HG03066 (cell line): ENCODE measurements around the gene ABCD1.

Experiments
- ATAC-seq: cut with Tn5 transposase; IDR thresholded peaks from one replicate; pipeline ENCODE4 v1.9.1; 2021; ENCODE audit warnings: low read depth; ENCODE audit not compliant: unreplicated experiment

The ABCD1 gene

DNA sequence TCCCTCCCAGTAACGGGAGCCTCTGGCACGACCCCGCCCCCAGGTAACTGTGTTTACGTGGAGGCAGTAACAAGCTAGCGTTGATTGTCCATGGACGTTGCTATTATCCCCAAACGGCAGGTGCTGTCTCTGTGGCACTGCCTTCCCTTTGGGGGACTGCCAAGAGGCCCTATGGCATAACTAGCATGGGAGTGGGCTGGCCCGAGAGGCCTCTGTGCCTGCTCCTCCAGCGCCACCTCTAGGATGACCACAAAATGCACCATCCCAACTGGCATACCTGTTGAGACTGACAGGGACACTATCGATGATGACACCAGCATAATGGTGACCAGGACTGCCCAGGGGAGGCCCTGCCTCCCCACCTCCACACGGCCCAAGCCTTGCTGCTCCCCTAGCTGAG is 57.7 kb downstream of the ABCD1 start:
- ATAC-seq: no peak

DNA sequence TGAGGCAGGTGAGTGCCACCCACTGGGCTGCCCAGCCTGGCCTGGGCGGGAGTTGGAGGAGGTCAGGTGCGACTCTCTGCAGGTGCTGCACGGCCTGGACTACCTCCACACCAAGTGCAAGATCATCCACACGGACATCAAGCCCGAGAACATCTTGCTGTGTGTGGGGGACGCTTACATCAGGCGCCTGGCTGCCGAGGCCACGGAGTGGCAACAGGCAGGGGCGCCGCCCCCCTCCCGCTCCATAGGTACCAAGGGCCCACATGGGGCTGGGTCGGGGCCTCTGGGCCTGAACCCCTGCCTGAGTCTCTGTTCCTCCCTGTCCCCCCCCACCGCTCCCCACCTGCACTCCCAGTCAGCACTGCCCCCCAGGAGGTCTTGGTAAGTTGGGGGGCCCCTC is 58.2 kb downstream of the ABCD1 start:
- ATAC-seq: no peak

DNA sequence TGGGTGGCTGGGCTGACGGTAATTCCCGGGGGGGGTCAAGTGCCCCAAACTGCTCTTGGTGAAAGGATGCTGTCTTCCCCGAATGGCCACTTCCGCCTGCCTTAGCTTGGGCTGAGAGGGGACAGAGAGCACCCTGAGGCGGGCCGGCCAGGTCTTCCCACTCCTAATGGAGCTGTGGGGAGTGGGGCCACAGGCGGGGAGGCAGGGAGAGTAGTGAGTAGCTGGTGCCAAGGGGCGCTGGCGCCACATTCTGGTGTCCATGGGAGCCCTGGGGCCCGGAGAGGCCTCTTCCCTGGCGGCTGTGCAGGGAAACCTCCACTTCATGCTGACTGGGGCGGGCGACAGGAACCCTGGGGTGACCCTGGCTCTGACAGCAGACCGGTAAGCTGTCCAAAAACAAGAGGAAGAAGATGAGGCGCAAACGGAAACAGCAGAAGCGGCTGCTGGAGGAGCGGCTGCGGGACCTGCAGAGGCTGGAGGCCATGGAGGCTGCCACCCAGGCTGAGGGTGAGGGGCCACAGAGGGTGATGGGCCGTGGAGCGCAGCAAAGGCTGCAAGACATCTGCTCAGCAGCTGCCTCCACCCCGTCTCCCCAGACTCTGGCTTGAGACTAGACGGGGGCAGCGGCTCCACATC is 58.8 kb downstream of the ABCD1 start:
- ATAC-seq: no peak

DNA sequence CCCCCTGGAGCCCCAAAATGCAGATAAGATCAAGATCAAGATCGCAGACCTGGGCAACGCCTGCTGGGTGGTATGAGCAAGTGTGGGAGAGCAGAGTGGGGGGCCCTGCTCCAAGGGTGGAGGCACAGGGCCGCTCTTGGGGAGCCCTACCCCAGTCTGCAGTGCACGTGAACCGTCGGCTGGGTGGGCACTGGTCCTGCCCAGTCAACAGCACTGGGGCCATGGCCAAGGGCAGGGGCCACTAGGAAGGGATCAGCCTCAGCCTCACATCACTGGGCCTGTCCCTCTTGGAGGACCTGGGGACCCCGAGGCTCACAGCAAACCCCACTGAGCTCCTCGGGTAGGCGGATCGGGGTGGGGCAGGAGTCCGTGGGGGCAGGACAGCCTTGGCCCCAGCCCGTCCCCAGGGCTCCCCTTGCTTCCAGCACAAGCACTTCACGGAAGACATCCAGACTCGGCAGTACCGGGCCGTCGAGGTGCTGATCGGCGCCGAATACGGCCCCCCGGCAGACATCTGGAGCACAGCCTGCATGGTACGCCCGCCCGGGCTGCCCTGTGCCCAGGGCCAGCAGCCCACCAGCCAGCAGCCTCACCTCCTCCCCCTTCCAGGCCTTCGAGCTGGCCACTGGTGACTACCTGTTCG is 59.8 kb downstream of the ABCD1 start:
- no peak for ATAC-seq

DNA sequence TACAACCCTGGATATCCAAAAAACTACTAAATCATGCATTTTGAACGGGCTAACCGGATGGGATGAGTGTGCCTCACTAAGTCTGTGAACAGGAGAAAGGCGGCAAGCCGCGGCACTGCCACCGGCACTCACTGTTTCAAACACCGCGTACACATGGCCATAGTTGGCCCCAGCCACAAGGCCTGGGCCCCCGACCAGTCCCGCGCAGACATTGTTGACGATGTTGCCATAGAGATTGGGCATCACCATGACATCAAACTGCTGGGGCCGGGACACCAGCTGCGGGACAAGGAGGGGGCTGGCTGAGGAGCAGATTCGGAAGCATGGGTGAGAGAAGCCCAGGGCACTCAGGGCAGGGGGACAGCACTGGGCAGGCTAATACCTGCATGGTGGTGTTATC is 62.0 kb downstream of the ABCD1 start:
- ATAC-seq: no peak

DNA sequence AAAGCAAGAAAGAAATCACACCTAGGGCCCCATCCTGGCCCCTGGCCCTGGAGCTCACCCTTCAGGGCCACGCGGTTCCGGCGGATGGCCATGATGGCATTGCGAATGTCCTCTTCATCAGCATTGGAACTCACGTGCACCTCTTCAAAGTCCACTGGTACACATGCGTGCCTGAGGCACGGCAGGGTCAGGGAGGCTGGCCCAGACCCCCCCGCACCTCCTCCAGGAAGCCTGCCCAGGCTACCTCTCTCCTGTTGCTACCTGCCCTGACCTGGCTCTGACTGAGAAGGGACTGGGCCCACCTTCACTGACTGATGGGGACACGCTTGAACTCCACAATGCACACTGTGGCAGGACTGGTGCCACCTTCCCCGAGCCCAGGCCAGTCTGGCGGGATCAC is 65.0 kb downstream of the ABCD1 start:
- ATAC-seq: no peak

DNA sequence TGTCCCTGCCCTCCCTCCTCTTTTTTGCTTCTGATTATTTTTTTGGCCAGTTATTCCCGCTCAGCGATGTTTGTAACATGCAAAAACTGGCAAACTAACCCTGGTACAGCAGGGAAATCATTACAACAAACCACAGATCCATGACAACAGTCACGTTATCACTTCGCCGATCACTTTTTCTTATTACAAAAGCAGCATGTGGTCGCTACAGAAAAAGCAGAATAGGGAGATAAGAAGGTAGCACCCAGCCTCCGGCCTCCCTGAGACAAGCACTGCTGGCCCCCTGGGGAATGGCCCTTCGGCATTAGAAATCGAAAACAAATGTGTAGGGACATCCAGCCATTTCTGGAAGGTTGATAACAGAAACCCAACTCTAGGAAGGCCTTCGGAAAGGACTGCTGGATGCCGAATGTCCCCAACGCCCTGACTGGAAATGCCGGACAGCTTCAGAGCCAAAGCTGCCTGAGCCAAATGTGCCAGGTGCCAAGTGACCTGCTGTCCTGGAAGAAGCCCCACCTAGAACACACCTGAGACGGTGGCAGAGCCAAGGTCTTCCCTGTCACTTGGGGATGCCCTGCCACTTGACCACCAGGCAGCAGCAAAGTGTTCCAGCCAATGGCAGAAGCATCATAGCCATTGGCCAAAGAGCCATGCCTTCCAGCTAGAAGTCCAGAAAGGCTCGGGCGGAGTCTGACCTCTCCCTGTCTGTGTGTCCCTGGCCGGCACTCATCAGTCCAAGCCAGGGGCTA is 66.6 kb downstream of the ABCD1 start:
- no peak for ATAC-seq

DNA sequence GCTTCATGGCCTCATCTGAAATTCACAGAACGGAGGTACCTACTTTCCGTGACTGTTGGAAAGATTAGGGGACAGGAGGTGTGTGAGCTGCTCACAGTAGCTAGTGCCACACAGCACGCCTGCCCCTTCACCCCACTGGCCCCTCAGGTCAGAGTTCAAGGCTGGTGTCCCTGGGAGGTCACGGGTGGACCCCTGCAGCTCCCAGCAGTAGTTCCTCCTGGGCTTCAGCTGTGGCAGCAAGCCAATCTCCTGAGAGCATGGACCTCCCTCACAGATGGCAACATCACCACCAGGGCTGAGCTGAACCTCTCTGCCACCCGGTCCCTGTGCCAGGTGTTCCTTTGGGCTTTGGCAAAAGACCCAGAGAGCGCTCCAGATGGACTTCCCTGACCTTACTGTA is 67.7 kb downstream of the ABCD1 start:
- ATAC-seq: no peak

DNA sequence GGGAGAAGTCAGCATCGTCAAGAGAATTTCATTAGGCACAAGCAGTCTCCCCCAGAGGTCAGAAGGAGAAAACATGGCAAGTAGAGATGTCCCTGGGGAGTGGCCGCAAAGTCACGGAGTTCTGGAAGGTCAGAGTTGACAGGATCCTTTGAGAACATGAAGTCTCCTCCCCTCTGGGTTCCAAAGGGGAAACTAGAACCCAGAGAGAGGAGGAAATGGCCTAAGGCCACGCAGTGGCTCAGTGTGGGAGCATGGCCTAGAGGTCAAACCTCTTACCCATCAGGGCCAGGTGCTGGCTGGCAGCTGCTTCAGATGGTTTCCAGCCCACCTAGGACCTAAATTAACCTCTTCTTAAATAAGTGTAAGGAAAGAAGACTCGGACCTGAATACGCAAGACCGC is 68.6 kb downstream of the ABCD1 start:
- ATAC-seq: no peak
